ENCODE measurements around the gene PHLPP1. TPM values are rescaled to one million over a fixed set of nuclear protein-coding genes. Genes with fewer than 3 reads are reported as not detected.
A peak's percentile ranks its signal among the peaks of the same experiment; 100 is the strongest.

Gene PHLPP1
- total RNA-seq, 5 donors from 2014 or later (not counting 1 experiment from before 2014, with no cell fraction given), result 6.9 to 11.5 (median 7.4) TPM

DNA sequence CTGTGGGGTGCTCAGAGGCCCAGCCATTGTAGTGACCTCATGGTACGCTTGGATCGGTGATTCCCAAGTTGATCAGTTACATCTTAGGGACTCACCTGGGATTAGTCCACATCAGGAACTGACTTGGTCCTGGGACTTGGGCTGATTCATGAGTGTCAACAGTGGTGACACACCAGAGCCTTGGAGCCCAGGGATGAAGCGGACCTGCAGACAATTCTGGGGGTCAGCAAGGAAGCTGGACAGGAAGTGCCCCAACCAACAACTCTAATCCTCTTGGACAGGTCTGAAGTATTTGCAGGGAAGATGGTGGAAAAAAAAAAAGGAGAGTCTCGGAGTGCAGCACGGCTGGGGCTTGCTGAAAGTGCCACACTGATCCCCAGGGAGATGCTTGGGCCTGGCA is 288.6 kb downstream of the PHLPP1 start:
- Mint-ChIP-seq H3K36me3 (no peaks in the 10 kb centered on the region), H3K4me1 (no peaks in the 10 kb centered on the region), H3K27me3 (peaks cover 3 to 10% of the 10 kb centered on the region in 2 donors), H3K9me3 (no peaks in the 10 kb centered on the region), H3K4me3 (no peak overlapping the region), H3K27ac (no peak overlapping the region)
- Histone ChIP-seq H3K27ac (ENCODE audit: low read length) (no peak overlapping the region), H3K9me3 (no peaks in the 10 kb centered on the region), H3K27me3 (replicated peaks in 1 of 2; ENCODE audit: control insufficient read depth in 2 of 2, extremely low read depth in 1 of 2, insufficient read depth in 2 of 2, low read length in 1 of 2) (peaks cover 0 to 8% of the 10 kb centered on the region in 2 experiments), H3K4me3 (ENCODE audit: control insufficient read depth in 1 of 2, extremely low read depth in 1 of 2, low read length in 1 of 2) (no peak overlapping the region), H3K36me3 (ENCODE audit: control insufficient read depth in 2 of 2, extremely low read depth in 1 of 2, insufficient read depth in 1 of 2, low read length in 1 of 2) (no peaks in the 10 kb centered on the region), H3K4me1 (ENCODE audit: control insufficient read depth in 1 of 2, extremely low read depth in 1 of 2, insufficient read depth in 2 of 2, low read length in 2 of 2) (no peaks in the 10 kb centered on the region)
- CTCF ChIA-PET, result interaction anchor here in 1 of 2 donors (0.6 kb wide), 1 partner anchor 682 kb away, joined by 3 read pairs; no protein-coding TSS in a partner anchor
- POLR2A ChIA-PET, result interaction anchor here in 1 of 2 donors (0.6 kb wide), 1 partner anchor 743 kb away, joined by 3 read pairs; no protein-coding TSS in a partner anchor
- ATAC-seq (replicated peaks in 1 of 4) (no peak), DNase-seq (no peak)
- WGBS (ENCODE audit: insufficient coverage), result 100% methylated on average over 3 of the region's 5 CpGs

GRCh38 chr18:63004466-63005089 is 289.2 kb downstream of the PHLPP1 start:
- no peaks in the 10 kb centered on the region for H3K9me3 Mint-ChIP-seq
- peaks cover under 1 to 8% of the 10 kb centered on the region in 2 donors for H3K27me3 Mint-ChIP-seq
- no peaks in the 10 kb centered on the region for H3K36me3 ChIP-seq (ENCODE audit: control insufficient read depth in 2 of 2, extremely low read depth in 1 of 2, insufficient read depth in 1 of 2, low read length in 1 of 2)
- no peak overlapping the region for H3K27ac ChIP-seq (ENCODE audit: low read length)
- H3K4me1 Mint-ChIP-seq, result no peaks in the 10 kb centered on the region
- ChIA-PET POLR2A (interaction anchor here in 1 of 2 donors (0.6 kb wide), 1 partner anchor 744 kb away, joined by 3 read pairs; no protein-coding TSS in a partner anchor), CTCF (no interaction called here)
- H3K4me3 Mint-ChIP-seq, result no peak overlapping the region
- H3K4me1 ChIP-seq (ENCODE audit: control insufficient read depth in 1 of 2, extremely low read depth in 1 of 2, insufficient read depth in 2 of 2, low read length in 2 of 2), result no peaks in the 10 kb centered on the region
- H3K27ac Mint-ChIP-seq, result no peak overlapping the region
- ATAC-seq (replicated peaks in 1 of 4), result no peak
- DNase-seq, result no peak
- H3K9me3 ChIP-seq, result no peaks in the 10 kb centered on the region
- 79% methylated on average over 9 of the region's 9 CpGs for WGBS (ENCODE audit: insufficient coverage)
- no peak overlapping the region for H3K4me3 ChIP-seq (ENCODE audit: control insufficient read depth in 1 of 2, extremely low read depth in 1 of 2, low read length in 1 of 2)
- no peaks in the 10 kb centered on the region for H3K36me3 Mint-ChIP-seq
- peaks cover 0 to 3% of the 10 kb centered on the region in 2 experiments for H3K27me3 ChIP-seq (replicated peaks in 1 of 2; ENCODE audit: control insufficient read depth in 2 of 2, extremely low read depth in 1 of 2, insufficient read depth in 2 of 2, low read length in 1 of 2)

- Histone ChIP-seq H3K4me1 (ENCODE audit: control insufficient read depth in 1 of 2, extremely low read depth in 1 of 2, insufficient read depth in 2 of 2, low read length in 2 of 2) (no peaks in the 10 kb centered on the region), H3K36me3 (ENCODE audit: control insufficient read depth in 2 of 2, extremely low read depth in 1 of 2, insufficient read depth in 1 of 2, low read length in 1 of 2) (no peaks in the 10 kb centered on the region), H3K27ac (ENCODE audit: low read length) (no peak overlapping the region), H3K27me3 (replicated peaks in 1 of 2; ENCODE audit: control insufficient read depth in 2 of 2, extremely low read depth in 1 of 2, insufficient read depth in 2 of 2, low read length in 1 of 2) (peaks cover 0 to 3% of the 10 kb centered on the region in 2 experiments), H3K4me3 (ENCODE audit: control insufficient read depth in 1 of 2, extremely low read depth in 1 of 2, low read length in 1 of 2) (no peak overlapping the region), H3K9me3 (no peaks in the 10 kb centered on the region)
- DNase-seq (no peak), ATAC-seq (replicated peaks in 1 of 4) (no peak)
- ChIA-PET POLR2A (no interaction called here), CTCF (no interaction called here)
- Mint-ChIP-seq H3K9me3 (no peaks in the 10 kb centered on the region), H3K4me1 (no peaks in the 10 kb centered on the region), H3K36me3 (no peaks in the 10 kb centered on the region), H3K27ac (no peak overlapping the region), H3K4me3 (no peak overlapping the region), H3K27me3 (peaks cover 0 to 3% of the 10 kb centered on the region in 2 donors)
- WGBS (ENCODE audit: insufficient coverage), result 75% methylated on average over 6 of the region's 8 CpGs
Observed at GRCh38 chr18:63005306-63005705, 290.0 kb downstream of the PHLPP1 start.

- Mint-ChIP-seq H3K36me3 (no peaks in the 10 kb centered on the region), H3K9me3 (no peaks in the 10 kb centered on the region), H3K4me3 (no peak overlapping the region), H3K27me3 (peaks cover 0 to 2% of the 10 kb centered on the region in 2 donors), H3K4me1 (no peaks in the 10 kb centered on the region), H3K27ac (no peak overlapping the region)
- Histone ChIP-seq H3K4me1 (ENCODE audit: control insufficient read depth in 1 of 2, extremely low read depth in 1 of 2, insufficient read depth in 2 of 2, low read length in 2 of 2) (no peaks in the 10 kb centered on the region), H3K27me3 (replicated peaks in 1 of 2; ENCODE audit: control insufficient read depth in 2 of 2, extremely low read depth in 1 of 2, insufficient read depth in 2 of 2, low read length in 1 of 2) (no peaks in the 10 kb centered on the region), H3K4me3 (ENCODE audit: control insufficient read depth in 1 of 2, extremely low read depth in 1 of 2, low read length in 1 of 2) (no peak overlapping the region), H3K9me3 (no peaks in the 10 kb centered on the region), H3K36me3 (ENCODE audit: control insufficient read depth in 2 of 2, extremely low read depth in 1 of 2, insufficient read depth in 1 of 2, low read length in 1 of 2) (no peaks in the 10 kb centered on the region), H3K27ac (ENCODE audit: low read length) (no peak overlapping the region)
- no peak for ATAC-seq (replicated peaks in 1 of 4)
- ChIA-PET CTCF (no interaction called here), POLR2A (no interaction called here)
- 100% methylated on average over 1 of the region's 3 CpGs for WGBS (ENCODE audit: insufficient coverage)
- DNase-seq, result no peak
Observed at GRCh38 chr18:63007231-63007630, 291.9 kb downstream of the PHLPP1 start.

DNA sequence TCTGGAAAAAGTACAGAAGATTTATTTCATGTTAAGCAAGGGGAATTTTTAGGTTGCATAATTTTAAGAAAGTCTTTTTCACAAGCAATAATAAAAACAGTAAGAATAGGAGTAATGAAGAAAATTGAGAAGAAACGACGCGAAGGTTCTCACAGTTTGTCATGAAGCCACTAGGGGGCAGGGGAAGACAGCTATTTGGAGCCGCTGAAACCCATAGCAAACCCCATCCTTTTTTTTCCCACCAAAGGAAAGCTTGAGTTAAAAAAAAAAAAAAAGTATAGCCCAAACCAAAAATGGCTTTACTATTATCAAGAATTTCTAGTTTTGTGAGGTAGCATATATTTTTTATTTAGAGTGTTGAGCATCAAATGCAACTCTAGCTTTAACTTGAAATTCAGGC is 300.9 kb downstream of the PHLPP1 start:
- Histone ChIP-seq H3K27me3 (replicated peaks in 1 of 2; ENCODE audit: control insufficient read depth in 2 of 2, extremely low read depth in 1 of 2, insufficient read depth in 2 of 2, low read length in 1 of 2) (peaks cover 0 to 7% of the 10 kb centered on the region in 2 experiments), H3K9me3 (no peaks in the 10 kb centered on the region), H3K4me1 (ENCODE audit: control insufficient read depth in 1 of 2, extremely low read depth in 1 of 2, insufficient read depth in 2 of 2, low read length in 2 of 2) (no peaks in the 10 kb centered on the region), H3K36me3 (ENCODE audit: control insufficient read depth in 2 of 2, extremely low read depth in 1 of 2, insufficient read depth in 1 of 2, low read length in 1 of 2) (no peaks in the 10 kb centered on the region), H3K4me3 (ENCODE audit: control insufficient read depth in 1 of 2, extremely low read depth in 1 of 2, low read length in 1 of 2) (no peak overlapping the region), H3K27ac (ENCODE audit: low read length) (no peak overlapping the region)
- no peak overlapping the region for H3K4me3 Mint-ChIP-seq
- CTCF ChIA-PET, result interaction anchor here (0.6 to 5.1 kb wide), 34 partner anchors 9 to 980 kb away, joined by 3 to 60 read pairs (median 4); partner anchors contain the start of gene BCL2 (in 1 of the 2)
- no peaks in the 10 kb centered on the region for H3K4me1 Mint-ChIP-seq
- POLR2A ChIA-PET, result interaction anchor here (0.6 to 1.1 kb wide), 4 partner anchors 139 to 451 kb away, joined by 3 to 6 read pairs (median 5); no protein-coding TSS in a partner anchor
- no peak overlapping the region for H3K27ac Mint-ChIP-seq
- peaks cover 6 to 8% (median 8%) of the 10 kb centered on the region in 3 donors for H3K9me3 Mint-ChIP-seq
- ATAC-seq (replicated peaks in 1 of 4), result peak in 3 of 4 experiments; percentile 54 to 77 (median 65)
- whole genome bisulfite sequencing (ENCODE audit: insufficient coverage), result no CpG with 5 or more reads among the region's 4 CpGs
- DNase-seq, result peak in 30 of 35 experiments; percentile 9 to 80 (median 33)
- no peaks in the 10 kb centered on the region for H3K36me3 Mint-ChIP-seq
- H3K27me3 Mint-ChIP-seq, result peaks cover 13 to 28% of the 10 kb centered on the region in 2 donors

DNA sequence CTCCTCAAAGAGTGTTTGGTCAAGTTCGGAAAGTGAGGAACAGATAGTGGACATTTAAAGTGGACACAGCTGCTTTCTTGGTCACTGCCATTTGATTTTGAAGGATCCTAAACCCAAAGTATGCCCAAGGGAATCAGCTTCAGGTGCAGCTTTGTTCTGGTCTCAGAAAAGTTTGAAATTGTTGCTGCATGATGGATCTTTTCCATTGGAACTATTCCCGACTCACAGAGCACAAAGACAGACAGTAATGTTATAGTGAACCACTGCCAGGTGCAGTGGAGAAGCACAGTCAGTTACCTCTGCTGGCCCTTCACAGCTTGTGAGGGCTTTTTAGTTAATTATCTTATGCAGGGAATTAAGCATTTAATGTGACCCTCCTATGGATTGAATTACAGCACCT is 301.7 kb downstream of the PHLPP1 start:
- Mint-ChIP-seq H3K9me3 (peaks cover 6 to 8% (median 8%) of the 10 kb centered on the region in 3 donors), H3K36me3 (no peaks in the 10 kb centered on the region), H3K27ac (no peak overlapping the region), H3K4me1 (no peaks in the 10 kb centered on the region), H3K27me3 (peaks cover 13 to 27% of the 10 kb centered on the region in 2 donors), H3K4me3 (no peak overlapping the region)
- Histone ChIP-seq H3K27me3 (replicated peaks in 1 of 2; ENCODE audit: control insufficient read depth in 2 of 2, extremely low read depth in 1 of 2, insufficient read depth in 2 of 2, low read length in 1 of 2) (peaks cover 0 to 7% of the 10 kb centered on the region in 2 experiments), H3K36me3 (ENCODE audit: control insufficient read depth in 2 of 2, extremely low read depth in 1 of 2, insufficient read depth in 1 of 2, low read length in 1 of 2) (no peaks in the 10 kb centered on the region), H3K27ac (ENCODE audit: low read length) (no peak overlapping the region), H3K4me1 (ENCODE audit: control insufficient read depth in 1 of 2, extremely low read depth in 1 of 2, insufficient read depth in 2 of 2, low read length in 2 of 2) (no peaks in the 10 kb centered on the region), H3K9me3 (no peaks in the 10 kb centered on the region), H3K4me3 (ENCODE audit: control insufficient read depth in 1 of 2, extremely low read depth in 1 of 2, low read length in 1 of 2) (no peak overlapping the region)
- WGBS (ENCODE audit: insufficient coverage), result no CpG with 5 or more reads among the region's 2 CpGs
- POLR2A ChIA-PET, result interaction anchor here in 1 of 2 donors (0.6 kb wide), 1 partner anchor 307 kb away, joined by 3 read pairs; no protein-coding TSS in a partner anchor
- CTCF ChIA-PET, result interaction anchor here (0.6 to 5.1 kb wide), 21 partner anchors 8 to 979 kb away, joined by 3 to 60 read pairs (median 4); no protein-coding TSS in a partner anchor
- ATAC-seq (replicated peaks in 1 of 4) (no peak), DNase-seq (no peak)
